Astrocyte (in vitro differentiated cells and primary cell): ENCODE measurements around the gene KLRB1.

Experiments used
- CTCF ChIP-seq: IDR thresholded peaks from 2 replicates; pipeline ENCODE4 v1.5.1; 2011; ENCODE audit warnings: low read depth, mild to moderate bottlenecking, inconsistent platforms, low read length, moderate library complexity; ENCODE audit not compliant: insufficient read depth
- EZH2 ChIP-seq: IDR thresholded peaks from 2 replicates; pipeline ENCODE4 v1.6.1; 2012; ENCODE audit warnings: mild to moderate bottlenecking, low read length, inconsistent platforms; ENCODE audit not compliant: insufficient read depth

GRCh38 chr12:9648701-9649531 lies 41.2 kb upstream of the KLRB1 start:
- TF ChIP-seq CTCF = no peak
- TF ChIP-seq EZH2 = no peak
